Chondrocyte (in vitro differentiated cells): ENCODE data around the gene KRT3. TPM values are rescaled to one million over a fixed set of nuclear protein-coding genes. Genes with fewer than 3 reads are reported as not detected.

Experiments
- DNase-seq: peaks from one replicate; pipeline ENCODE4 v3.0.0; 2021; ENCODE audit warnings: mixed read lengths, low spot score
- H3K27ac Mint-ChIP-seq: one replicate; pipeline ENCODE4 v1.8.0; 2021; ENCODE audit warnings: mild to moderate bottlenecking, moderate library complexity, mixed read lengths; ENCODE audit not compliant: unreplicated experiment
- H3K27me3 Mint-ChIP-seq: 2 replicates; pipeline ENCODE4 v1.8.0; 2021; ENCODE audit warnings: low read depth, mixed read lengths
- H3K36me3 Mint-ChIP-seq: 2 replicates; pipeline ENCODE4 v1.8.0; 2021; ENCODE audit warnings: low read depth, mixed read lengths
- H3K4me1 Mint-ChIP-seq: 2 replicates; pipeline ENCODE4 v1.8.0; 2021; ENCODE audit warnings: low read depth, mild to moderate bottlenecking, mixed read lengths
- H3K4me3 Mint-ChIP-seq: one replicate; pipeline ENCODE4 v1.8.0; 2021; ENCODE audit warnings: mild to moderate bottlenecking, moderate library complexity, mixed read lengths; ENCODE audit not compliant: unreplicated experiment
- H3K9me3 Mint-ChIP-seq: 2 replicates; pipeline ENCODE4 v1.8.0; 2021; ENCODE audit warnings: low read depth, mixed read lengths
- CTCF ChIP-seq: fragments of 200-600 bp; sonication (generic); IDR thresholded peaks from 2 replicates; pipeline ENCODE4 v1.5.0; 2021; ENCODE audit warnings: antibody characterized with exemption, mild to moderate bottlenecking, moderate library complexity
- total RNA-seq: library from RNA; stranded (reverse); gene quantifications from 3 replicates; pipeline ENCODE4 v1.2.1, GENCODE V29; 2021

KRT3 gene
- total RNA-seq, 1 donor from 2014 or later: not detected

DNA sequence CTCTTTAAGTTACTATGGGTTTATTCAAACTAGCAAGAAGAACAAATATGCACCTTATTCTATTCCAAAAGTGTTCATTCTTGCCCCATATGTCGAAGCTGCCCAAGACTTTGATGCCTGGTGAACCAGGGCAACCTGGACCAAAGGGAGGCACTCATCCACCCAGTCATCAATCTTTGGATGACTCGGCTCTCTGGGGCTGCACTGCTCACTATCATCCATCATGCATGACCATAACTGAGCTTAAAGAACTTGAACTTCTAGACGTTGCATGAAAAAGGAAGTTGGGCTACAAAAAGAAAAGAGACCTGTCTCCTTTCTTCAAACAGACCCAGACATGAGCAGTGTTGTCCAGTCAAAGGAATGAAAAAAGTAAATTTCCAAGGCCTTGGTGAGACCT lies 16.8 kb upstream of the KRT3 start:
- Mint-ChIP-seq H3K36me3 (no peaks in the 10 kb centered on the region), H3K4me1 (peaks cover 12% of the 10 kb centered on the region), H3K9me3 (no peaks in the 10 kb centered on the region), H3K27ac (no peak overlapping the region), H3K4me3 (no peak overlapping the region), H3K27me3 (peaks cover 36% of the 10 kb centered on the region)
- DNase-seq: no peak
- no peak for TF ChIP-seq CTCF

GRCh38 chr12:52812073-52812400 lies 16.1 kb upstream of the KRT3 start:
- H3K27me3 Mint-ChIP-seq: peaks cover 36% of the 10 kb centered on the region
- no peak overlapping the region for H3K27ac Mint-ChIP-seq

GRCh38 chr12:52811191-52812072 lies 15.5 kb upstream of the KRT3 start:
- H3K27ac Mint-ChIP-seq: no peak overlapping the region

More at GRCh38 chr12:52812073-52812400, 16.1 kb upstream of the KRT3 start:
- Mint-ChIP-seq H3K9me3 (no peaks in the 10 kb centered on the region), H3K4me3 (no peak overlapping the region), H3K4me1 (peaks cover 12% of the 10 kb centered on the region), H3K36me3 (no peaks in the 10 kb centered on the region)
- no peak for DNase-seq
- TF ChIP-seq CTCF: no peak

GRCh38 chr12:52810554-52810953 lies 14.6 kb upstream of the KRT3 start:
- Mint-ChIP-seq H3K9me3 (no peaks in the 10 kb centered on the region), H3K27ac (no peak overlapping the region), H3K4me3 (no peak overlapping the region), H3K27me3 (peaks cover 46% of the 10 kb centered on the region), H3K4me1 (peaks cover 10% of the 10 kb centered on the region), H3K36me3 (no peaks in the 10 kb centered on the region)
- DNase-seq: no peak
- TF ChIP-seq CTCF: no peak

More at GRCh38 chr12:52811191-52812072, 15.5 kb upstream of the KRT3 start:
- H3K36me3 Mint-ChIP-seq: no peaks in the 10 kb centered on the region
- no peaks in the 10 kb centered on the region for H3K9me3 Mint-ChIP-seq
- H3K4me1 Mint-ChIP-seq: peaks cover 12% of the 10 kb centered on the region
- no peak for DNase-seq
- peaks cover 42% of the 10 kb centered on the region for H3K27me3 Mint-ChIP-seq
- TF ChIP-seq CTCF: no peak
- H3K4me3 Mint-ChIP-seq: no peak overlapping the region

- TF ChIP-seq CTCF: no peak
- peaks cover 2% of the 10 kb centered on the region for H3K4me1 Mint-ChIP-seq
- no peak overlapping the region for H3K27ac Mint-ChIP-seq
- DNase-seq: no peak
- H3K27me3 Mint-ChIP-seq: peaks cover 49% of the 10 kb centered on the region
- H3K36me3 Mint-ChIP-seq: no peaks in the 10 kb centered on the region
- H3K4me3 Mint-ChIP-seq: no peak overlapping the region
- no peaks in the 10 kb centered on the region for H3K9me3 Mint-ChIP-seq
Measured at GRCh38 chr12:52809166-52809565, 13.2 kb upstream of the KRT3 start.
